GM18507 (cell line): ENCODE measurements around the gene ABCA4.

Source experiments
- DNase-seq: peaks from one replicate; pipeline ENCODE4 v3.0.0; 2011; ENCODE audit warnings: low read depth; ENCODE audit not compliant: insufficient read length; ENCODE audit errors: extremely low spot score
- FAIRE-seq: peaks from 2 replicates; lab custom pipeline; 2011; peaks lifted over from hg19 to GRCh38; lab: Jason Lieb, UNC

Gene ABCA4

GRCh38 chr1:94093396-94093795, 27.6 kb downstream of the ABCA4 start:
- FAIRE-seq (no peak), DNase-seq (no peak)

- DNase-seq (no peak), FAIRE-seq (peak; percentile 35)
Observed at GRCh38 chr1:94092210-94092613, 28.7 kb downstream of the ABCA4 start.

DNA sequence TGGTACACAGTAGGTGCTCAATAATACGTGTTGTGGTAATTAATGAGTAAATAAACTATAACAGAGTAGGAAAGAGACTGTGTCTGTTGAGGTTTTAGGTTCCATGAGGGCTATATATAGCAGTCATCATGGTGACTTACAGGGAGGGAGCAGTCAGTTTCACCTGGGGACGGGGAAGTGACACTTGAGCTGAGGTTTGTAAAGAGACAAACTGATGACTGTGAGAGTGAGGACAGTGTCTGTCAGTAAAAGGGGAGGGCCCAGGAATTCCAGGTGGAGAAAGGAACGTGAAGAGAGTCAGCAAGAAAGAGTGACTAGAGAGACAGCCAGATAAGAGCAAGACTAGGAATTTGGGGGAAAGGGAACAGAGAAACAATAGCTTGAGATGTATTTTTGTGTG, 30.2 kb downstream of the ABCA4 start:
- DNase-seq (no peak), FAIRE-seq (no peak)

DNA sequence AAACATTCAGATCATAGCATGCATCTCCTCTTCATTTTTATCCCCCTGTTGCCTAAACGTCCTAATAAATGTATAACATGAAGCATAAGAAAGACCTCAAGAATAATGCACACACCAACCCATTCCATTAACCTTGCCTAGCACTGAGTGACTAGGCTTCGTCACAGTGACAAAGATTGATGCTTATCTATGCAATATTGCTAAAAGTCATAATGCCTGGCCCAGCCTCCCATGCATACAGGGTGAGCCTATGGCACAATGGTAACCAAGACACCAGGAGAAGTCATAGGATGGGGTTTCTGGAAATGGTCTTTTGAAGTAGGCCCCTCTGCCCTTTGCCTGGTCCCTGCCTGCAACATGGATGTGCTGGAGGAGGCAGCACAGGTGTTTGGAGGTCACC, 33.8 kb downstream of the ABCA4 start:
- no peak for FAIRE-seq

GRCh38 chr1:94084547-94084946, 36.4 kb downstream of the ABCA4 start:
- DNase-seq (no peak), FAIRE-seq (no peak)

More for the DNA sequence above, 33.8 kb downstream of the ABCA4 start:
- DNase-seq = no peak

- DNase-seq (no peak), FAIRE-seq (no peak)
Observed at GRCh38 chr1:94084085-94084484, 36.9 kb downstream of the ABCA4 start.

GRCh38 chr1:94083681-94084080, 37.3 kb downstream of the ABCA4 start:
- DNase-seq (no peak), FAIRE-seq (no peak)

DNA sequence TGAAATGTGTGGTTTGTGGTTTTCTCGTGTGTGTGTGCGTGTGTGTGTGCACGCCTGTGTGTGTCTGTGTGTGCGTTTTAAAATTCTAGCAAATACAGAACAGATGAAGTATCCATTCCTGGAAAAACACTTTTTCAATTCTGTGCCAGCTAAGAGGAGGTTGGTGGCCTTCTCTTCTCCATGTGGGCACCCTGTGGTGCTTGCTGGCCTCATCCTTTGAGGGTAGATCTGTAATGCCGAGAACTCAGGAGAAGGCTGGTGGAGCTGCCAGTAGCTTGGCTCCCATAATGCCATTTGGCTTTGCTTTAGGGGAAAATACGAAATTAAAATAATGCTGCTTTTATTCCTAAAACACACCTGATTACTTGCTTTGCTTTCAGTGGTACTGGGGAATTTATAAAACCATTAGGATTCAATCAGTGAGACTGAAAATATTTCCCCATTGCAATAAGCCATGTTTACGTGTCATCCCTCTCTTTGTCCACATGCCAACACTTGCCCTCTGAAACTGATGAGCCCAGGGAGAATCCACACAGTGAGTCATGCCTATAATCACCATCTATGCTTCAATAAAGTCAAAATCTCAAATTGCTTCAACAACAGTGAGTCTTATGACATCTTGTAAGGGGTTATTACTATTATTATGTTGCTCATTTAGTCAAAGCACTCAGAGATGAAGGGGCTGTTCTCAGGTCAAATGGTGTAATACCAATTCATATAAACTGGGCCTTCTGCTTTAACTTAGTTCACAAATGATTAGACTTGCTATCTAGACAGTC, 39.2 kb downstream of the ABCA4 start:
- FAIRE-seq (no peak), DNase-seq (no peak)

- FAIRE-seq (no peak), DNase-seq (no peak)
Observed at GRCh38 chr1:94079989-94080388, 41.0 kb downstream of the ABCA4 start.

DNA sequence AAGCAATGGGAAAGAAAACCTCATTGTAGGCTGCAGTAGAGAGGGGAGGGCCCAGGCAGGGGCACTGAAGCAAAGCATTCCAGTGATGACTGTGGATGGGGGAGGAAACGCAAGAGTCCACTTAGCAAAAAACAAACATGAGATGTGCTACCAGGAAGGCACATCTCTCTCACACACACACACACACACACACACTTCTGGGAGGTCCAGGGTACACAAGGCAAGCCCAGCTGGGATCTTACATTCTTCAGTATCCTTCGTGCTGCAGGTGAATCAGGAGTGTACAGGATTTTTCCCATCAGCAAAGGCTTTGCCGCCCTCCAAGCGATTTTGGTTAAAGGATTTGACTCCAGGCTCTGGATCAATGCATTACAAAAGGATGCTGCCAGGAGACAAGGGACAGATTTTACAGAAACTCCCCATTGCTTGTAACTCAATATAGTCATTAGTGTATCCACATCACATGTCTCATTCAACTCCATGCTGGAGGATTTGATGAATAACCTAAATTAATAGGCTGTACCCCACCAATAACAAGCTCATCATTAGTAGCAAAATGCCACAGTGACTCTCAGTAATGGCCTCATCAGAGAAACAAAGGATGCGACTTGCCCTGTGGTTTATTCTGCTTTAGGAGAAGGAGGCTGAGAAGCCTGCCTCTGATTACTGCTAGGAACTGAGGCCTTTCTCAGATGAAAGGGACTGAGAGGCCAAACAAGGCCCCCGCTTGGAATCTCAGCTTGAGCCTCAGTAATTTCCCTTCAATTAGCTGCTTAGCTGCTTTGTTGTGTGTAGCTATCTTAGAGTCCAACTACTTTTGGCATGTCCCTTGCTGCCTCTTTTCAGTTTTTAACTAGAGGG, 41.6 kb downstream of the ABCA4 start:
- DNase-seq (no peak), FAIRE-seq (no peak)

DNA sequence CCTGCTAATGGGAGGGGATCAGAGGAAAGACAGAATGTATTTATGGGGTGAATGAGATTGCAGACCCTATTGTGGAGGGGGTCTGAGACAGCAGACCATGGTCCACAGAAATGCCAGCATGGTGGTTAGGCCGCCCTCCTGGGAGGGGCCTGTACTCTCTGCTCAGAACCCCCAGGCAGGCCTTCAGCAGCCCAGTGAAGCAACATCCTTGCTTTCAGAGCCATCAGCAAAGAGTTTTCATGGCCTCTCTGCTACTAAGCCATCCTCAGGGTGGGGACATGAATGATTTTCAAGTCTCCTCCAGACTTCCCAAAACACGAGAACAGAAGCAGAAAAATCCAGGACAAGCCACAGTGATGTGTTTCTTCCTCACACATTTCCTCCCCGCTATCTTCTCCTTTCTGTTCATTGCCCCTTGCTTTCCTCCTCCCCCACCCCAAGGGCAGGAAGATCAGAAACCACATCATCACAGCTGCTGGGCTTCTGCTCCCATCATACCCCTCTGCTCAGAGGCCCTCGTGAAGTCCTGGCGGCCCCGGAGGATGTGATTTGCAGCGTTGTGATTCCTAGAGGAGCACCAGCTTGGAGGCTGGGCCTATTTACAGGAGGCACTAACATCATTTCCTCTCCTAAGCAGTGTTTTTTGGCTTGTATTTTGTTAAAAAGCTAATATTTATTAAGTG, 48.0 kb downstream of the ABCA4 start:
- FAIRE-seq (no peak), DNase-seq (no peak)

- FAIRE-seq (no peak), DNase-seq (no peak)
Observed at GRCh38 chr1:94071976-94072375, 49.0 kb downstream of the ABCA4 start.

DNA sequence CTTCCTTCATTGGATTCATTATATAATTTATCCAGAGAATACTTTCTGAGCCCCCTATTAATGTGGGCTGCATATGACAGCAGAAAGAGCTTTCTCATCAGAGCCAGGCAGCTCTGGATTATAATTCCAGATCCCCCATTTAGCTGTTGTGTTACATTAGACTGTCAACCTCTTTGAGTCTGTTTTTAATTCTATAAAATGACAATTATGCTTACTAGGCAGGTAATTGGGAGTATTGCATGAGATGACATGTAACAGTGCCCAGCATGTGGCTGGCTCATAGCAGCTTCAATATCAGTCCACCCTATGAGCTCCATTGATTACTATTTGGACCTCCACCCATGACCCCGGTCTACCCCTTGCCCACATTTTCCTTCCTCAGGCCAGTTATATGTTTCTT, 49.6 kb downstream of the ABCA4 start:
- DNase-seq (no peak), FAIRE-seq (no peak)

DNA sequence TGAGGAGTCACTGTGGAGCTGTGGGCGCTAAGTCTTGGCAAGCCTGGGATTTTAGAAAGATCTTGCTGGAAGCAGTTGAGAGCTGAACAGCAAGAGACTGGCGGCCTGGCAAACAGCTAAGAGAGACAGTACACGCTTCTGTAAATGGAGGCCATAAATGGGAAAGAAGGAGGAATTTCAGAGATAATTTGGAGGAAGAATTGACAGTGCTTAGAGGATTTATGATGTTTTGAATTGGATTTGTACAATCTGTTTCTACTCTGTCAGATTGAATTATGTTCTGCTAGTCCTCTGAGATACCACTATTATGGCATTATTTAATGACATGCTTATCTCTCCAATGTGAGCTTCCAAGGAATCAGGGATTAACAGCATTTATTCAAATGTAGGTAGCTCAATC, 50.1 kb downstream of the ABCA4 start:
- DNase-seq (no peak), FAIRE-seq (no peak)

GRCh38 chr1:94069919-94070285, 51.0 kb downstream of the ABCA4 start:
- DNase-seq (no peak), FAIRE-seq (no peak)

DNA sequence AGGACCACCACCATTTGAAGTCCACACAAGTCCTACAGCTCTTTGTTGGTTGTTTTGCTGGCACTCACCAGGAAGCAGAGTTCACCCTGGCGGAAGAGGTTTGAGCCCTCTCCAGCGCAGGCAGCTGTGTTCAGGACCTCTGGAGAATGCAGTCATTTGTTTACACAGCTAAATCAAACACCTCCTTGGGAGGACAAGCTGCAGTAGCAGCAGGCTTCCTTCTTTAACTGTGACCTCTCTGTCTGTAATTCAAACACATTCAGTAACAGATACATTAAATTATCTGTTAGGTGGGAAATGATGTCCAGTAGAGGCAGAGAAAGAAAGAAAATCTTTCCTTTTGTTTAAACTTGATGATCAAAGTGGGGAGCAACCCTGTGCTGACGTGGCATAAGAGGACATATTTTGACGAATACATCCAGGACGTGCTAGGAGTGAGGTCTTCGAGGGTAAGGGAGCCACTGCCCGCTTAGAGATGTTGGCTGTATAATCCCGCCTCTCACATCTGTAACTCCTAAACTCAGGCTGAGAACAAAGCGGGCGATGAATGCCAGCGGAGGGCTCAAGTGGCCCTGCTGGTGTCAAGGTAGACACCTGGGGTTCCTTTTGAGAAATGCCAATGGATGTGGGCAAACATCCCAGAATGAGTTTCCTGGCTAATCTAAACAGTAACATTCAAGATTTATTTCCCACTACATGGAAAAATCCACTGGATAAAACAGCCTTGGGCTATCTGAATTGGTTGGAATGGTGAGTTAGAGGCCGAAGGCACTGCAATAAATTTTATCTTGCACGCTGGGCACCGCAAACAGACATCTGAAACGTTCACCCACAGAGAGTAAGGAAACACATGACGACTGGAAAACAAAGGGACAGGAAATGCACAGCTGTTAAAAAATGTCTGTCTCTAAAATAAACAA, 51.7 kb downstream of the ABCA4 start:
- FAIRE-seq (no peak), DNase-seq (no peak)

DNA sequence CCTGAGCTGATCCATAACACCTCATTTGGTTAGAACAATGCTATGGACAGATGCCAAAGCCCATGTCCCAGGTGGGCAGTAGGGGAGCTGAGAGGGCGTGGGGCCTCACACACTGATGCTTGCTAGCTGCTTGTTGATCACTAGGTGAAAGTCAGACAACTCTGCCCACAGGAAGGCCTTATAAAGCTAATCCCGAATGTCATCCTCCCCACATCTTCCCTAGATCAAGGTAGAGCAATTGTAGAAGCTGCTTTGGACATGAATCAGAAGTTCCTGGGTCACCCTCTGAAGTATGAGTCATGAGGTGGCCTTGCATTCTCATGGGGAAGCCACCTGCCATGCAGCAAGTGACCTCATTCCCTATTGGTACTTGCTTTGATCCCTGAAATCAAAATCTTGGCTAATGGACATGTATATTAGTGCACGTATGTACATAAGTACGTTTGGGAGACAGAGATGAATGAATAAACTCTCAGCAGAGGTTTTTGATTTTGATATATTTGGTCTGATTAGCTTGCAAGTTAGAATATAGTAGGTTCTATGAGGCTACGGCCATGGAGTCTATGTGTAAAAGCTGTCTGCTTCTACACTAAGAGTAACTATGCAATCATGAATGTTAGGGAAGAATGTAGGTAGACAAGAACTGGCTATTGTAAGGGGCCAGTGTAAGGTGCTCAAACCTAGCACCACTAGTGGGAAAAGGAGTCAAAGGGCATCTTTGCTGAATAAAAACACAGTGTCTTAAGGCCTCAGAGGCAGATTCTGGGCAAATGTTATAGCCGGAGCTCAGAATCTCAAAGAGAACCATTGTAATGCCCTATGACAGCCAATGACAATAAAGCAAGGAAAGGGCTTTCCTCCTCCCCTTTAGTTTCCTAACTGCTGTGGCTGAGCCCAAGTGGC, 52.6 kb downstream of the ABCA4 start:
- no peak for DNase-seq
- no peak for FAIRE-seq

GRCh38 chr1:94067196-94067595, 53.8 kb downstream of the ABCA4 start:
- FAIRE-seq (no peak), DNase-seq (no peak)
